Psoas muscle (tissue), 8 donors: ENCODE data around the gene PITPNC1. TPM values are rescaled to one million over a fixed set of nuclear protein-coding genes. Genes with fewer than 3 reads are reported as not detected.
"Not testable (repeated sequence)": the region's sequence is repeated elsewhere in the genome, so short reads cannot be mapped to it uniquely, and the experiment has no call there.

Experiments
- ATAC-seq, 4 donors: fragments of 200-7000 bp; cut with Tn5 transposase; one replicate each; pipeline ENCODE4 v1.9.1; 2020; ENCODE audit warnings: moderate library complexity in 3 of 4, mild to moderate bottlenecking in 2 of 4
- DNase-seq, 2 donors: peaks; one replicate each; pipeline ENCODE4 v3.0.0-alpha.2; 2020
- H3K27ac ChIP-seq: fragments of 200-600 bp; one replicate; pipeline ENCODE4 v1.8.0; 2022
- H3K27me3 ChIP-seq, 3 donors: fragments of 200-600 bp in 1 of 3; one replicate each; pipeline versions ENCODE4 v1.6.1 to v1.8.0; 2013 to 2022; ENCODE audit warnings: low read length in 2 of 3, mild to moderate bottlenecking in 2 of 3, moderate library complexity in 1 of 3; ENCODE audit not compliant: insufficient read depth in 3 of 3
- H3K36me3 ChIP-seq, 2 donors: fragments of 200-600 bp in 1 of 2; one replicate each; pipeline versions ENCODE4 v1.6.1 to v1.8.0; 2013 to 2022; ENCODE audit warnings: low read depth in 1 of 2, mild to moderate bottlenecking in 1 of 2, moderate library complexity in 1 of 2; ENCODE audit not compliant: insufficient read depth in 1 of 2
- H3K4me1 ChIP-seq: fragments of 200-600 bp; one replicate; pipeline ENCODE4 v1.8.0; 2022
- H3K4me3 ChIP-seq: fragments of 200-600 bp; one replicate; pipeline ENCODE4 v1.8.0; 2022; ENCODE audit warnings: mild to moderate bottlenecking
- H3K9me3 ChIP-seq: fragments of 200-600 bp; one replicate; pipeline ENCODE4 v1.8.0; 2022
- WGBS, 3 donors: extraction: QIAGEN DNeasy Blood & Tissue Kit; methylation state at CpG; one replicate each; pipeline versions ENCODE4 v1.1.6 to v1.1.7; 2013; 5-methylcytosine and 5-hydroxymethylcytosine counted together
- intact Hi-C, 2 donors: fragments of 100-400 bp; cut with DNase I; formaldehyde crosslinking; loops; one replicate each; pipeline versions ENCODE4 v1.11.0 to v1.14.2; 2022
- polyA plus RNA-seq, 3 donors: library from polyadenylated mRNA; stranded (reverse); fragments of 200-250 nt; gene quantifications; one replicate each; pipeline ENCODE4 v1.2.3, GENCODE V29; 2013
- total RNA-seq, 4 donors: library from RNA; stranded (reverse); fragmentation: NEBNext Ultra II Directional in 2 of 4; extraction: Animal tissue kit (Norgen Biotek cat#: 25700) in 2 of 4; gene quantifications; one replicate each; pipeline versions ENCODE4 v1.2.1 to v1.2.4, GENCODE V29; 2021 to 2023
- TF ChIP-seq, protein P1 (sequence below): fragments of 200-600 bp; IDR thresholded peaks from one replicate; pipeline ENCODE4 v1.8.0; 2022; ENCODE audit warnings: antibody characterized with exemption
- donor health status: healthy with polysubstance abuse.
- donor health status: DM: no; HTN: no; CAD: no; lungs with moderate emphysema.
- donor health status: Bipolar disorder and iron deficiency.
- donor health status: healthy.
- donor health status: DM: yes; HTN: yes; CAD: no.
- donor health status: DM: no; HTN: no; CAD: no.
- donor health status: DM: no; HTN: no; CAD: no.
- donor health status: DM: yes; HTN: yes; CAD: no.

PITPNC1 gene
- total and polyA plus RNA-seq, 7 donors: 4.4 to 54.7 (median 6.6) TPM

DNA sequence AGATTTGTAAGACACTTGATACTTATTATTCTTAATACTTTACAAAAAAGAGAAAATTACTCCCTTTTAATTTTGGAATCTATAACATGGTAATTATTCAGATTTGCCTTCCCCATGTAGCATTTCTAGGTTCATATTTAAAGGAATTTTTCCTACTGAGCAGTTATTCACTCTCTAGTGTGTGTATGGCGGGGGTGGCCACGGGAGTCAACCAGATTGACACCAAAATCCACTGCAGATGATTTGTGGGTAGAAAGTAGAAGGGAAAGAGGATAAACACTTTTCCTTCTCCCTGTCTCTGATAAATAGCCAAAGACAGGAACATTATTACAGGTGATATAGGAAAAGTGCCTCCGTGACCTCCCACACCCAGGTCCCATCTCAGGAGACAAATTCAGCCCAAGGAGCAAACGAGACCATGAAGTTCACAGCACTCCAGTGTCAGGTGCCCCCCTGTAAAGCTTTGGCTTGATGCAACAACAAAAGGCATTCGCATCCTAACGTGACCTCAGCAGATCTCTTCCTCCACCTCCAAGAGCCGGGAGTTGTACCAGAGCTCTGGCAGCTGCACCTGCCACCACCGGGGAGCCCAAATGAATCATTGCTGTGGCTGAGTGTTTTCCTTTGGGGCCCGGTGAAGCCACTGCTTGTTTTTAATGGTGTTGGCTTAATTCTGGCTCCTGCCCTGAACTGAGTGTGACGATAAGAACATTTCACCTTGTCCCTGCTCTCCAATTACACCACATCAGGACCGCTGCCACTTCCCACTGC is 248.0 kb downstream of the PITPNC1 start:
- no peak overlapping the region for H3K4me3 ChIP-seq
- no peaks in the 10 kb centered on the region for H3K27me3 ChIP-seq
- H3K4me1 ChIP-seq: no peaks in the 10 kb centered on the region
- TF ChIP-seq, protein P1, sequence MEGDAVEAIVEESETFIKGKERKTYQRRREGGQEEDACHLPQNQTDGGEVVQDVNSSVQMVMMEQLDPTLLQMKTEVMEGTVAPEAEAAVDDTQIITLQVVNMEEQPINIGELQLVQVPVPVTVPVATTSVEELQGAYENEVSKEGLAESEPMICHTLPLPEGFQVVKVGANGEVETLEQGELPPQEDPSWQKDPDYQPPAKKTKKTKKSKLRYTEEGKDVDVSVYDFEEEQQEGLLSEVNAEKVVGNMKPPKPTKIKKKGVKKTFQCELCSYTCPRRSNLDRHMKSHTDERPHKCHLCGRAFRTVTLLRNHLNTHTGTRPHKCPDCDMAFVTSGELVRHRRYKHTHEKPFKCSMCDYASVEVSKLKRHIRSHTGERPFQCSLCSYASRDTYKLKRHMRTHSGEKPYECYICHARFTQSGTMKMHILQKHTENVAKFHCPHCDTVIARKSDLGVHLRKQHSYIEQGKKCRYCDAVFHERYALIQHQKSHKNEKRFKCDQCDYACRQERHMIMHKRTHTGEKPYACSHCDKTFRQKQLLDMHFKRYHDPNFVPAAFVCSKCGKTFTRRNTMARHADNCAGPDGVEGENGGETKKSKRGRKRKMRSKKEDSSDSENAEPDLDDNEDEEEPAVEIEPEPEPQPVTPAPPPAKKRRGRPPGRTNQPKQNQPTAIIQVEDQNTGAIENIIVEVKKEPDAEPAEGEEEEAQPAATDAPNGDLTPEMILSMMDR: no peak
- 47 to 62% (median 55%) methylated on average over 11 of the region's 11 CpGs for WGBS, 3 donors
- DNase-seq (no peak), ATAC-seq (no peak)
- intact Hi-C loops: no loop called here
- H3K36me3 ChIP-seq: peaks cover 0 to 4% of the 10 kb centered on the region in 2 donors
- H3K27ac ChIP-seq: no peak overlapping the region
- H3K9me3 ChIP-seq: no peaks in the 10 kb centered on the region

DNA sequence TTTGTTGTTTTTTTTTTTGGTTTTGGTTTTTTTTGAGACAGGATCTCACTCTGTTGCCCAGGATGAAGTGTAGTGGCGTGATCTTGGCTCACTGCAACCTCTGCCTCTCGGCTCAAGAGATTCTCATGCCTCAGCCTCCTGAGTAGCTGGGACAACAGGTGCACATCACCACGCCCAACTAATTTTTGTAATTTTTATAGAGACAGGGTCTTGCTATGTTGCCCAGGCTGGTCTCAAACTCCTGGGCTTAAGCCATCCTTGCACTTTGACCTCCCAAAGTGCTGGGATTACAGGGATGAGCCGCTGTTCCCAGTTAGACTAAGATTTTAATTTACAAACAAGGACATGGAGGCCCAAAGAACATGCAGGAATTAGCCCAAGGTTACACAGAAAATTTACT is 248.9 kb downstream of the PITPNC1 start:
- H3K27me3 ChIP-seq: no peaks in the 10 kb centered on the region
- H3K9me3 ChIP-seq: no peaks in the 10 kb centered on the region
- no peaks in the 10 kb centered on the region for H3K4me1 ChIP-seq
- no peak overlapping the region for H3K27ac ChIP-seq
- ATAC-seq (no peak), DNase-seq (no peak)
- TF ChIP-seq, protein P1: no peak
- H3K36me3 ChIP-seq: peaks cover 0 to 4% of the 10 kb centered on the region in 2 donors
- WGBS, 3 donors: 87 to 93% (median 89%) methylated on average over 4 of the region's 4 CpGs
- intact Hi-C loops: no loop called here
- H3K4me3 ChIP-seq: no peak overlapping the region

DNA sequence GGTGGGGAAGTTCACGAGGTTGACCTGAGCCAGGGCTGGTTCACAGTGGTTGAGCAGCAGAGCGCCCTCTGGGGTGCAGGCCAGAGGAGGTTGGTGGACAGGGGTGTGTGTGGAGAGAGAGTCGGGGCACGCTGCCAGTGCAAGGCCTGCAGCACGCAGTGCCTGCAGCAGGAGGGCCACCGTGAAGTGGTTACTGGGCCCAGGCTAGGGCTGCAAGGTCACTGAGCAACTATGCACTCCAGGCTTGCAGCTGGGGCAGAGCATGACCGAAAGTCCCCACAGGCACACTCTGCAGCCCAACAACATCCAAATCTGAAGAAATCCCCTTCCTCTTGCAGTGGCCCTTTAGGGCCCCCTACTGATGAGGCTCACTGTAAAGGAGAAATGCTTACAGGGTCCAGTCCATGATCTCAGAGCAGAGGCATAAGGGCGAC is 251.5 kb downstream of the PITPNC1 start:
- Histone ChIP-seq H3K27me3 (no peaks in the 10 kb centered on the region), H3K27ac (no peak overlapping the region), H3K4me3 (no peak overlapping the region), H3K4me1 (no peaks in the 10 kb centered on the region), H3K9me3 (no peaks in the 10 kb centered on the region), H3K36me3 (peaks cover 4 to 6% of the 10 kb centered on the region in 2 donors)
- intact Hi-C loops: no loop called here
- 58 to 75% (median 59%) methylated on average over 7 to 8 of the region's 8 CpGs for WGBS, 3 donors
- TF ChIP-seq, protein P1: no peak
- ATAC-seq (no peak), DNase-seq (no peak)

DNA sequence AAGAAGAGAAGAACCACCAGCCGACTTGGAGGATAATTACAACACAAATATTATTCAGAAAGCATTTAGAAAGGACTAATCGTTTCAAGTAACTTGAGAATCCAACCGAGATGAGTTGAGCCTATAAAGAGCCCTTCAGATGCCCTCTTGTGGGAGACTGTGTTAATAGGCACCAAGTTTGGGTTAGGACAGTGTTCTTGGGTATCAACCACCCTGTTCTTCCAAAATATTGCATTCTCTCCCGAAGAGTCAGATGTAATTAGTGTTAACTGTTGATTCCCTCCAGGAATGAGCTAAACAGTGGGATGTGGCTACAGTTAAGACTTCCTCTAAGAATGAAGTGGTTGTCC is 252.9 kb downstream of the PITPNC1 start:
- Histone ChIP-seq H3K27me3 (no peaks in the 10 kb centered on the region), H3K9me3 (no peaks in the 10 kb centered on the region), H3K4me3 (no peak overlapping the region), H3K4me1 (no peaks in the 10 kb centered on the region), H3K27ac (no peak overlapping the region), H3K36me3 (peaks cover 4 to 6% of the 10 kb centered on the region in 2 donors)
- DNase-seq (no peak), ATAC-seq (peak in 1 of 4 donors; percentile 62)
- intact Hi-C loops: loop anchor here in 1 of 2 donors (5.0 kb wide), 1 partner anchor 253 kb away; the partner anchor contains the start of gene PITPNC1
- TF ChIP-seq, protein P1: peak; percentile 40
- 10 to 14% (median 14%) methylated on average over 4 of the region's 4 CpGs for WGBS, 3 donors

DNA sequence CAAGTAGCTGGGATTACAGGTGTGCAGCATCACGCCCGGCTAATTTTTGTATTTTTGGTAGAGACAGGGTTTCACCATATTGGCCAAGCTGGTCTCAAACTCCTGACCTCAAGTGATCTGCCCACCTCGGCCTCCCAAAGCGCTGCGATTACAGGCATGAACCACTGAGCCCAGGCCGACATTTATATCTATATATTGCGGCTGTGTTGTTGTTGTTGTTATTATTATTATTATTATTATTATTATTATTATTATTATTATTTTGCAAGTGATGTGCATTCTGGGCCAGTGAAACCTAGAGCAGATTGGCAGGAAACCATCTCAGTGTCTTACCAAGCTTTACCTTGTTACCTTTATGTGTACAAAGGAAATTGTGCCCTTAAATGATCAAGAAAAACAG is 253.8 kb downstream of the PITPNC1 start:
- not testable (repeated sequence) for H3K9me3 ChIP-seq, ATAC-seq, H3K4me3 ChIP-seq, H3K27me3 ChIP-seq, DNase-seq, H3K4me1 ChIP-seq, H3K36me3 ChIP-seq, H3K27ac ChIP-seq
- intact Hi-C loops: loop anchor here in 1 of 2 donors (5.0 kb wide), 1 partner anchor 254 kb away; the partner anchor contains the start of gene PITPNC1
- 96 to 99% (median 96%) methylated on average over 7 of the region's 7 CpGs for WGBS, 3 donors
